Suprapubic skin (tissue), 4 donors: Measurements from ENCODE around the gene MAGEB2.

Experiments used
- CTCF ChIP-seq, 2 donors: fragments of 200-600 bp in 1 of 2; fragments of 450-650 bp in 1 of 2; sonication (generic) in 1 of 2; IDR thresholded peaks; one replicate each; pipeline ENCODE4 v1.5.1; 2016 to 2019; ENCODE audit warnings: antibody characterized with exemption in 2 of 2, mild to moderate bottlenecking in 1 of 2, moderate library complexity in 1 of 2
- EP300 ChIP-seq: sonication (generic); formaldehyde crosslinking; IDR thresholded peaks from one replicate; pipeline ENCODE4 v1.6.1; 2017; ENCODE audit warnings: antibody characterized with exemption
- POLR2A ChIP-seq, 2 donors: fragments of 450-650 bp; IDR thresholded peaks; one replicate each; pipeline ENCODE4 v1.6.1; 2017; ENCODE audit warnings: antibody characterized with exemption in 2 of 2, mild to moderate bottlenecking in 2 of 2, moderate library complexity in 2 of 2
- POLR2AphosphoS5 ChIP-seq, 3 donors: sonication (generic); formaldehyde crosslinking; IDR thresholded peaks; one replicate each; pipeline ENCODE4 v1.6.1; 2017; ENCODE audit warnings: antibody characterized with exemption in 3 of 3

GRCh38 chrX:30170900-30171299 lies 44.5 kb upstream of the MAGEB2 start:
- no peak for TF ChIP-seq CTCF (IDR thresholded peaks at IDR 0.05)
- no peak for TF ChIP-seq POLR2AphosphoS5 (IDR thresholded peaks at IDR 0.05)
- no peak for TF ChIP-seq POLR2A (IDR thresholded peaks at IDR 0.05)
- TF ChIP-seq EP300, result no peak
